Measurements from ENCODE around the gene ISM2.
"Not testable (repeated sequence)": the region's sequence is repeated elsewhere in the genome, so short reads cannot be mapped to it uniquely, and the experiment has no call there.

ISM2 gene

GRCh38 chr14:77498120-77498979 lies at the start of gene ISM2:
Gene ISM2, minus strand, starts transcription at chr14:77498816. Its CDS starts 23 bp downstream, at chr14:77498793.
- DNase-seq, result no peak

DNA sequence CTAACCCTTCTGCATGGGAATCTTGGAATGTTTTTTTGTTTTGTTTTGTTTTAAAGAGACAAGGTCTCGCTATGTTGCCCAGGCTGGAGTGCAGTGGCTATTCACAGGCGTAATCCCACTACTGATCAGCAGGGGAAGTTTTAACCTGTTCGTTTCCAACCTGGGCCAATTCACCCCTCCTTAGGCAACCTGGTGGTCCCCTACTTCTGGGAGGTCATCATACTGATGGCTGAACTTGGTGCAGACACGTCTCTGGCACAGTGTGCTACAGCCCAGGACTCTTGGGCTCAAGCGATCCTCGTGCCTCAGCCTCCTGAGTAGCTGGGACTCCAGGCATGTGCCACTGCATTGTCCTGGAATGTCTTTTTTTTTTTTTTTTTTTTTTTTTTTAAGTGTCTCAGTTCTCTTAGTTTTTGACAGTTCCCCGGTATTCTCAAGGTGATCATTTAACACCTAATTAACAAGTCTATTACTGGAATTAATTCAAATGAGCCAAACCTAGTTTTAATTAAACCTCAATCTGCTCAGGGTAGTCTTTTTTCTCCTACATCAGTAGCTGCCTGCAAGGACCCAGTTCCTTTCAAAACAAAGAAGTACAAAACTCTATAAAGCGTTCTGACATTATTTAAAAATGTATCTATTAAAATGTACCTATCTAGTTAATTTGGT lies 49.0 kb upstream of the ISM2 start:
- DNase-seq, result no peak

DNA sequence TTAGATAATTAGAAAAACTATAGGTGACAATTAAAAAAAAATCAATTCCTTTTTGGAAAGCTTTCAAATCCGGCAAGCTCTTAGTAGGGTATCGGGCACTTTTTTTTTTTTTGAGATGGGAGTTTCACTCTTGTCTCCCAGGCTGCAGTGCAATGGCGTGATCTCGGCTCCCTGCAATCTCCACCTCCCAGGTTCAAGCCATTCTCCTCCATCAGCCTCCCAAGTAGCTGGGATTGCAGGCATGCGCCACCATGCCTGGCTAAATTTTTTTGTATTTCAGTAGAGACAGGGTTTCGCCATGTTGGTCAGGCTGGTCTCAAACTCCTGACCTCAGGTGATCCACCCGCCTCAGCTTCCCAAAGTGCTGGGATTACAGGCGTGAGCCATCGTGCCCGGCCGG lies 46.6 kb upstream of the ISM2 start:
- not testable (repeated sequence) for DNase-seq

DNA sequence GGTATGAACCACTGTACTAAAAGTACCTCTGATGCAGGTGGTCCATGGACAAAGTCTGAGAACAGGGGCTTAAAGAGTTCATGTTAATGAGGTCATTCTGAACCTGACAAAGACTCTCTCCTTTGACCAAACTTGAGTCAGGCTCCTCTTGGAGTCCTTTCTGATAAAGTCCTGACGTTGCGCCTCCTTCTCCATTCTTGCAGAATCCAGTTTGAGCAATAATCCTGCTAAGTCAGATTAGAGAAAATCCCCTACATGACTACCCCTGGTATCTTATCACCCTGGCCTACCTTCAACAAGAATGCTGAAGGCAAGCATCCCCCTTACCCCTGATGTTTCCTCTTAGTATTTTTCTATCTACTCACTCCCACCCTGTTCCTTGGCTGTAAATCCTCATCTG lies 46.0 kb upstream of the ISM2 start:
- DNase-seq, result no peak

DNA sequence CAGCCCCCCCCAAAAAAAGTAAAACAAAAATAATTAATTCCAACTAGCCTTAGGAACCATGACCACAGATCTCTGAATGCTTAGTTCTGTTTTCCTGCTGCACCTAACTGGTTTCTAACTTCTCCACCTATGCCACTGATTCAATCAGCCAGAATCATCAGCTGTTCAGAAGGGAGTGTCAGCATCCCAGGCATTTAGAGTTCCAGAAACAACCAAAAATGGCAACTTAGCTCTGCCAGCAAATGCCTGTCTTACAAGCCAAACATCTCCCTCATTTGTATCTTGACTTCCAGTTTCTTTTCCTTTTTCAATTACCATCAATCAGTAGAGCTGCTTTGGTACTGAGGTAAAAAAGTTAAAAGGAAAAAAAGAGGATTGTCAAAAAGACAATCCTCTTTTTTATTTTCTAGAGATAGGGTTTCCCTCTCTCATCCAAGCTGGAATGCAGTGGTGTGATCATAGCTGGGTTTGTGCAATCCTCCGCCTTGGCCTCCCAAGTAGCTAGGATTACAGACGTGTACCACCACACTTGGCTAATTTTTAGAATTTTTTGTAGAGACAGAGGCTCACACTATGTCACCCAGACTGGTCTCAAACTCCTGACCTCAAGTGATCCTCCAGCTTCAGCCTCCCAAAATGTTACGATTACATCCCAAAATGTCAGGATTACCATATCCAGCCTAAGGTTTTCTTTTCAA lies 45.2 kb upstream of the ISM2 start:
- no peak for DNase-seq

GRCh38 chr14:77543240-77543551 lies 44.6 kb upstream of the ISM2 start:
- no peak for DNase-seq

DNA sequence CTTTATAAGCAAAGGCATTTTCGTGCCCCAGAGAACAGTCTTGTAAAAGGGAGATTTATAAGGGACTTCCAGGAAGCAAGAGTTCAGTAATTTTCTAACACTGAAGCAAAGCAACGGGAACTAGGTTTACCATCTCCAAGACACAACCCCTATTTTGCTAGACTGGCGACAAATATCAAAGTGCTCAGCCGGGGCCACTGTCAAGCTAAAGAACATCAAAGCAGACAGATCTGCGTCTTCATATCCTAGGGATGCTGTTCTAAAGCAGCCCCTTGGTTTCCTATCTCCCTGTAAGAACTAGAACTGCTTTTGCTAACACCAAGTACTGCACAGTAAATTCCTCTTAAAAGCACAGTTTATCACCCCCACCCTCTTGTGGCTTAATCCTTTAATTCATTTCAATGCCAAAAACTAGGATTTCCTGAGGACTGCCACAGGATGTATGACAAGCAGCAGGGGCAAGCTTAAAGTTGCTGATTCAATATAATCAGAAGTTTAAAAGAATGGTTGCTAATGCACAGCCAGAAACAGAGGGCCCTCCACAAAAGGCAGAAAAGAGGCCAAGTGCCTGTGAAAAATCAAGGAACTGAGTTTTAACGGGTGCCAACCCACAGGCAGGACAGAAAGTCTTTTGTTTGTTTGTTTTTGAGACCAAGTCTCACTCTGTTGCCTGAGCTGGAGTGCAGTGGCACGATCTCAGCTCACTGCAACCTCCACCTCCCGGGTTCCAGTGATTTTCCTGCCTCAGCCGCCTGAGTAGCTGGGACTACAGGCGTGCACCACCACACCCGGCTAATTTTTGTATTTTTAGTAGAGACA lies 44.0 kb upstream of the ISM2 start:
- DNase-seq, result no peak

- DNase-seq, result no peak
Observed at GRCh38 chr14:77541905-77542304, 43.3 kb upstream of the ISM2 start.

DNA sequence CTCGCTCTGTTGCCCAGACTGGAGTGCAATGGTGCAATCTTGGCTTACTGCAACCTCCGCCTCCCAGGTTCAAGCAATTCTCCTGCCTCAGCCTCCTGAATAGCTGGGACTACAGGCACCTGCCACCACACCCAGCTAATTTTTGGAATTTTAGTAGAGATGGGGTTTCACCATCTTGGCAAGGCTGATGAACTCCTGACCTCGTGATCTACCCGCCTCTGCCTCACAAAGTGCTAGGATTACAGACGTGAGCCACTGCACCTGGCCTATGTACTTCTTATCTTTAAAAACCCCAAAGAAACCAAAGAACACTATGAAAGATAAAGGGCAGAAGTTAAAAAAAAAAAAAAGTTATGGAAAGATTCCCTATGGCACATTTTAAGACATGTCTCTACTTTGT lies 38.3 kb upstream of the ISM2 start:
- DNase-seq, result not testable (repeated sequence)

DNA sequence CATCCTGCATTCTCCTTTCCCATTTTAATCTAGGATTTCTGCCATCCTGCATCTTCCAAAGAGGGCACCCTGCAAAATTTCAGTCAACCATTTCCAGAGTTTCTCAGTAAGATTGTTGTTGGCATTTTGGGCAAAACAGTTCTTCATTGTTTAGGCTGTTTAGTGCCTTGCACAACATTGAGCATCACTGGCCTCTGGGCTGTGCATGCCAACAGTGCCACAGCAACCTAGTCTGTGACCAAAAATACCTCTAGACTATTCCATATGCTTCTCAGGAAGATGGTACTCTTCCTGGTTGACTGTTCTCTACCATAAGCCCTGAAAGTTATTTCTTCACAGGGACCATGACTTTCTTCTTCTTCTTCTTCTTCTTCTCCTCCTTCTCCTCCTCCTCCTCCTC lies 32.5 kb upstream of the ISM2 start:
- DNase-seq, result no peak

DNA sequence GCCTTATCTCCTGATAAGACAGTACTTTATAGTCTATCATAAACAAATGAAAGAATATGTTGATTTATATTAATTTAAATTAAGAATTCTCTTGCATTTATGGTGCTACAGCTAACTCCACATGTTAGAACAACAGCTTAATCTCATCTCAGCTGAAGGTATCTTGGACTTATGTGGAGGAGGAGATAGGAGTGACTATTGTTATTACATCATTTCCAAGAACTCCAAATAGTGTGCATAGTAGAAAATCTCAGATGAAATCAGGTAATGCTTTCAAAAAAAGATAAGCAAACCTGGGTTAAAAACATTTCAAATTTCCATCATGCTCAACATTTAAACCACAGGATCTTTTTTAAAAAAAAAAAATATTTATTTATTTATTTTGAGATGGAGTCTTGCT lies 31.3 kb upstream of the ISM2 start:
- no peak for DNase-seq

DNA sequence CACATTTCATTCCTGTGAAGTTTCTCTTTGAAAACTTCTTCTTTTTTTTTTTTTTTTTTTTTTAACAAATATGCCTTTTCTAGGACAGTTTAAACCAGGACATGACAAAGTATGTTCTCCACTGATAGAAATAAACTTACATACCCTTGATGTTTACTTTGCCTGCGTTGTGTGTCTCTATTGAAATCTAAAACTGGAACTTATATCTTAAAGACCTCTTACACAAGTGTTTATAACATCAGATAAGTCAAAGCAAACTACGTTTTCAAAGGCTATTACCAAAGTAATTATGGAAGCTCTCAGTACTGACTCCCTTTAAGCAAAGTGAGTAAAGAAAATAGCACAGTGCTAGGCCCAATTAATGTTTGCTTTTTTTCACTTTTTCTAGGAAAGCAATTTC lies 30.6 kb upstream of the ISM2 start:
- no peak for DNase-seq

- DNase-seq, result not testable (repeated sequence)
Observed at GRCh38 chr14:77528701-77529100, 30.1 kb upstream of the ISM2 start.

GRCh38 chr14:77526266-77526665 lies 27.6 kb upstream of the ISM2 start:
- DNase-seq, result no peak

DNA sequence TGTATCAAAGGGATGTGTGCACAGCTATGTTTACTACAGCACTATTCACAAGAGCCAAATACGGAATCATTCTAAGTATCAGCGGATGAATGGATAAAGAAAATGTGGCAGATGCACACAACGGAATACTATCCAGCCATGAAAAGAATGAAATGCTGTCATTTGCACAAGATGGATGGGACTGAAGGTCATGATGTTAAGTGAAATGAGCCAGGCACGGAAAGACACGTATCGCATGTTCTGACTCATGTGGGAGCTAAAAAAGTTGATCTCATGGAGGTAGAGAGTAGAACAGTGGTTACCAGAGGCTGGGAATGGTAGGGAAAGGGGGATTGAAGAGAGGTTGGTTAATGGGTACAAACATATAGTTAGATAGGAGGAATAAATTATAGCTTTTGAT lies 25.9 kb upstream of the ISM2 start:
- DNase-seq, result no peak

- DNase-seq, result no peak
Observed at GRCh38 chr14:77523109-77523508, 24.5 kb upstream of the ISM2 start.

DNA sequence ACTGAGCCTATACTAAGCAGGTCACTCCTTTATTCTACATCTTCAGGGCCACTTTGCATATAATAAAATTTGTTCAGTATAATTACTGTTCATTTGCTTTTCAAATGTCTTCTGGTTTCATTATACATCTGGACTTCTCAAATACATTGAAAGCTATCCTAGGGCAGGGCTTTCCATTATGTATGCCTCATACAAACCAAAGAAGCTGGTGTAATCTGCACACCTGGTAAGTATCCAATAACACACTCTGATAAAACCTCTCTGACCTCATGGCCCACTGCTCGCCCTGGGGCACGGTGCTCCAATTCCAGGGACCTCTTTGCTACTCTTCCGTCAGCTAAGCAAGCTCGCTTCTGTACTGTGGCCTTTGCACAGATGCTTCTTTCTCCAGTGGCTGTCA lies 21.9 kb upstream of the ISM2 start:
- no peak for DNase-seq

- DNase-seq, result no peak
Observed at GRCh38 chr14:77516126-77516525, 17.5 kb upstream of the ISM2 start.

GRCh38 chr14:77511486-77512162 lies 13.0 kb upstream of the ISM2 start:
- DNase-seq, result no peak

- DNase-seq, result no peak
Observed at GRCh38 chr14:77509366-77509765, 10.8 kb upstream of the ISM2 start.

DNA sequence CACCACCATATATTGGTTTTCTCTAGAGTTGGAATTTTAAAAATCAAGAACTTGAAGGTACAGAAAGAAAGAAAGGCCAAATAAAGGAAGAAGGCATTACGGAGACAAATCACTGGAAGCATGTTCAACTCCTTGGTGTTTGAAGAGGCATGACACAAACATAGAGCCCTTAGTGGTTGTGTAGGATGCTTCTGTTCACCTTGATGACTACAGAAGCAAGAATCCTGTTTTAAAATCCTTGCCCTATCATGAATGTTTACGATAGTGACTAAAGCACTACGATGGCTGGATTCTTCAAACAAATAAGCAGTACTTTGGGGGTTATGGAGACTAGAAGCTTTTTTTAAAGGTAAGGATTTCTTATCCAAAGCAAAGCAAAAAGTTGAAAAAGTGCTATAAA lies 10.3 kb upstream of the ISM2 start:
- no peak for DNase-seq

- no peak for DNase-seq
Observed at GRCh38 chr14:77508249-77508648, 9.6 kb upstream of the ISM2 start.

DNA sequence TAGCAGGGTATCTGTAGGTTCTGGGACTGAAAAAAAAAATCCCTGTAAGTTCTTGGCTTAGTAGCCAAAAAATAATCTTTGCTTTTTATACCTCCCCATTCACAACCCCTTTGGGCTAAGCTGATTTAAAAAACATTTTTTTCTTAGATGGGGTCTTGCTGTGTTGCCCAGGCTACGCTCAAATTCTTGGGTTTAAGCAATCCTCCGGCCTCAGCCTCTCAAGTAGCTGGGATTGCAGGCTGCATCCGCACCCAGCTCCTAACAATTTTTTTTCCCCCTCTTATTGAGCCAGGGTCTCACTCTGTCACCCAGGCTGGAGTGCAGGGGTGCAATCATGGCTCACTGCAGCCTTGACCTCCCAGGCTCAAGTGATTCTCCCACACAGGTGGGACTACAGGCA lies 9.1 kb upstream of the ISM2 start:
- DNase-seq, result no peak
